Measurements from ENCODE around the gene KCNK7.

GRCh38 chr11:65595543-65596281 lies at the start of gene KCNK7:
- TF ChIP-seq CTCF (IDR thresholded peaks at IDR 0.05; ENCODE audit: low read depth, low read length): no peak
- TF ChIP-seq, protein P1, sequence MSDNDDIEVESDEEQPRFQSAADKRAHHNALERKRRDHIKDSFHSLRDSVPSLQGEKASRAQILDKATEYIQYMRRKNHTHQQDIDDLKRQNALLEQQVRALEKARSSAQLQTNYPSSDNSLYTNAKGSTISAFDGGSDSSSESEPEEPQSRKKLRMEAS (IDR thresholded peaks at IDR 0.05; ENCODE audit: low read depth, low read length): no peak

Measured in NB4 (cell line).